ENCODE results near the gene NUP93.

GRCh38 chr16:56753410-56753809 is 23.5 kb downstream of the NUP93 start:
- TF ChIP-seq CTCF (conservative IDR thresholded peaks at IDR 0.05; ENCODE audit: low read depth in 2 of 2) (no peak), STAT1 (IDR thresholded peaks at IDR 0.05; ENCODE audit: unreplicated experiment) (no peak), JUNB (IDR thresholded peaks at IDR 0.05; ENCODE audit: unreplicated experiment) (no peak), EZH2 (IDR thresholded peaks at IDR 0.05; ENCODE audit: low read depth, unreplicated experiment) (no peak), EZH2phosphoT487 (IDR thresholded peaks at IDR 0.05; ENCODE audit: unreplicated experiment) (no peak), REST (IDR thresholded peaks at IDR 0.05; ENCODE audit: unreplicated experiment) (no peak), POLR2AphosphoS5 (IDR thresholded peaks at IDR 0.05; ENCODE audit: low read depth) (no peak), CREB1 (CRISPR knock-in tag; IDR thresholded peaks at IDR 0.05; ENCODE audit: low read depth) (no peak), ZNF331 (CRISPR knock-in tag; IDR thresholded peaks at IDR 0.05; ENCODE audit: low read depth) (no peak)

Data from GM23338 (cell line).